Measurements from ENCODE around the gene RPL36AL.

DNA sequence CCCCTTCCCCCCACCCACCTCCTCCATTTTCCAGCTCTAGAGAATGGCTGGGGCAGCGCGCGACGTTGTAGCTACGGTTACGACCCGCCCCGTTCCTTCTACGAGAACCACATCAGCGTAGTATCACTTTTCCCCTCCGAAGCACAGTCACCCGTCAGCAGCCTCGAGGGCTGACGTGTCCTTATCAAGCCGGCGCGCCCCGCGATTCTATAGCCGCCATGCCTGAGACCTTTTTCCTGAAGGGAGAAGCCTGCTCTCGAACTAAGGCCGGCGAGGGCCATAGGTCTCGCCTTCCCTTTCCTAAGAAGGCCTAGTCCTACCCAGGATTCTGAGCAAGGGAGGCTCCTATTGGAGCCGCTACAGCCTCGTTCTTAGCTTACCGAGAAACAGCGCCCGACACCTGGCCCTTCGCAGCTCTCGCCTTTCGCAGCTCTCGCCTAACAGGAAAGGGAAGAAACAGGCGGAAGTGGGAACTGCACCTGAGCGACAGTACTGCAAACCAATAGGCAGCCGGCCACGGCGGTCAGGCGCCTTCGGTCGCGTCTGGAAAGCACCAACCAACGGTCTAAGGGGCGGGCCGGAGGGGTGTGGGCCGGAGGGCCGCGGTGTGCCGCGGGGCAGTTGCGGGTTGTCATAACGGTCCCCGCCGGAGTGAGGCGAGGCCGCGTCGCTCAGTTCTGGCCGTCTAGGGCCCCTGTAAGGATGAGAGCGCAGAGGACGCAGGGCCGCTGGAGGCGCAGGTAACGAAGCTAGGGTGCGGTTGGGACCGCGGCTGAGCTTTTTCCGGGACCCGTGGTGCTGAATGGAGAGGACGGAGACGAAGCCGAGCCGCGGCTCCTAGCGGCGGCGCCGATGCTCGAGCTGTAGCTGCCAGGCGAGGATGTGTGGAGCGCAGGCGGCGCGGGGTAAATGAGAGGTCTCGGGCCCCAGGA is at the start of gene RPL36AL, which contains the start of gene MGAT2:
- TF ChIP-seq HDAC2 (IDR thresholded peaks at IDR 0.05), result no peak
- TF ChIP-seq, protein P1, sequence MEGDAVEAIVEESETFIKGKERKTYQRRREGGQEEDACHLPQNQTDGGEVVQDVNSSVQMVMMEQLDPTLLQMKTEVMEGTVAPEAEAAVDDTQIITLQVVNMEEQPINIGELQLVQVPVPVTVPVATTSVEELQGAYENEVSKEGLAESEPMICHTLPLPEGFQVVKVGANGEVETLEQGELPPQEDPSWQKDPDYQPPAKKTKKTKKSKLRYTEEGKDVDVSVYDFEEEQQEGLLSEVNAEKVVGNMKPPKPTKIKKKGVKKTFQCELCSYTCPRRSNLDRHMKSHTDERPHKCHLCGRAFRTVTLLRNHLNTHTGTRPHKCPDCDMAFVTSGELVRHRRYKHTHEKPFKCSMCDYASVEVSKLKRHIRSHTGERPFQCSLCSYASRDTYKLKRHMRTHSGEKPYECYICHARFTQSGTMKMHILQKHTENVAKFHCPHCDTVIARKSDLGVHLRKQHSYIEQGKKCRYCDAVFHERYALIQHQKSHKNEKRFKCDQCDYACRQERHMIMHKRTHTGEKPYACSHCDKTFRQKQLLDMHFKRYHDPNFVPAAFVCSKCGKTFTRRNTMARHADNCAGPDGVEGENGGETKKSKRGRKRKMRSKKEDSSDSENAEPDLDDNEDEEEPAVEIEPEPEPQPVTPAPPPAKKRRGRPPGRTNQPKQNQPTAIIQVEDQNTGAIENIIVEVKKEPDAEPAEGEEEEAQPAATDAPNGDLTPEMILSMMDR (IDR thresholded peaks at IDR 0.05), result 0 out of 3 replicates have a peak, but pooled peaks have one; percentile 10

Measured in A549 (cell line).